WI38 (cell line): ENCODE data around the gene NFAM1.

Experiments
- H3K4me3 ChIP-seq: 2 replicates; pipeline ENCODE4 v1.5.1; 2011; ENCODE audit warnings: low read depth, mild to moderate bottlenecking, control low read depth, low read length
- CTCF ChIP-seq: IDR thresholded peaks from 2 replicates; pipeline ENCODE4 v1.5.1; 2012; ENCODE audit warnings: low read depth, mild to moderate bottlenecking, control low read depth, low read length

Gene NFAM1

GRCh38 chr22:42462016-42462415, 29.8 kb upstream of the NFAM1 start:
- no peak for TF ChIP-seq CTCF
- H3K4me3 ChIP-seq: no peak overlapping the region

GRCh38 chr22:42461511-42461910, 29.3 kb upstream of the NFAM1 start:
- TF ChIP-seq CTCF: no peak
- no peak overlapping the region for H3K4me3 ChIP-seq

GRCh38 chr22:42459287-42460063, 27.3 kb upstream of the NFAM1 start:
- H3K4me3 ChIP-seq: no peak overlapping the region
- TF ChIP-seq CTCF: no peak

- H3K4me3 ChIP-seq: no peak overlapping the region
- no peak for TF ChIP-seq CTCF
Measured at GRCh38 chr22:42452916-42453315, 20.7 kb upstream of the NFAM1 start.

- TF ChIP-seq CTCF: no peak
- no peak overlapping the region for H3K4me3 ChIP-seq
Measured at GRCh38 chr22:42452456-42452855, 20.3 kb upstream of the NFAM1 start.

- no peak overlapping the region for H3K4me3 ChIP-seq
- no peak for TF ChIP-seq CTCF
Measured at GRCh38 chr22:42451499-42452145, 19.4 kb upstream of the NFAM1 start.

GRCh38 chr22:42450862-42451261, 18.7 kb upstream of the NFAM1 start:
- no peak for TF ChIP-seq CTCF
- no peak overlapping the region for H3K4me3 ChIP-seq
